LNCAP (cell line): ENCODE results near the gene PTPRK.

Experiments used
- TF ChIP-seq, protein P1 (sequence below): fragments of 450-650 bp; IDR thresholded peaks from 2 replicates; pipeline ENCODE4 v1.5.1; 2017; ENCODE audit warnings: mild to moderate bottlenecking

Gene PTPRK

DNA sequence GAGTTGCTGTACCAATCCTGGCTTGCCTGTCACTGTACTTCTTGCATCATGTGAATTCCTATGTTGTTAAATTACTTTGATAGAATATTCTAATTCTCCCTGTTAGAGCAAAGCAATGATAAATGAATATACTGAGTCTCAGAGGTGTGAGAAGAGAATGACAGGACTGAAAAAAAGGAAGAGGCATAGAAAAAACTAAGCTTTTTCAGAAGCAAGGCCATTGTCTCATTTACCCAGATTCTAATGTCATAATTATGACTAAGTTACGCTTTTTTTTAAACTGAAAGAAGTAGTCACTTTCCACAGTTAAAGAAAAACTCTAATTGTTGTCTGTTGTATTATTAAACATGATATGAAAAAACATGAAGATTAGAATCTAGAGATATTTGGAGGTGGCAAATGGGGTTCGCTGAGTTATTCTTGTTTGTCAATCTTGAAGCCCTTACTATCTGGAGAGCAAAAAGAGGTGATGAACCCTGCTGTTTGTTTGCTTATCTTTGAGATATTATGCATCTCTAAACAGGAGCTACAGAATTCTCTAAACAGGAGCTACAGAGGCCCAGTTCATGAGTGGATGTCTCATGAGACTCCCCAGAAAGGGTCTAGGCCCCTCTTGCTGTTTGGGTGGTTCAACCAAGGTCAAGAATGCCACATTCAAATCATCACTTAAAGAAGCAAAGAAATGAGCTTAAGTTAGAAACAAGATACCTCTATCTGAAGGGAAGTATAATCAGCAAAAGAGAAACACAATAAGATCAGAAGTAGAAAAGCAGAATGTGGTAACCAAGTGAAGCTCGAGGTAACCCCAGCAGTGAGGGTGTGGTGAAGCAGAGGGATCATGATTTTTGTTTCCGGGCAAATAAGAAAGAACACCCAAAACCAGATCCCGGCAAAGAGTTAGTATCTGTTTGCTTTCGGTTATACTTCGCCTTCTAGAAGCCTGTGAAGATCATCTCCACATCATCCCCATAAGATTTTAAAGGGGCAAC is 586.3 kb downstream of the PTPRK start:
- TF ChIP-seq, protein P1, sequence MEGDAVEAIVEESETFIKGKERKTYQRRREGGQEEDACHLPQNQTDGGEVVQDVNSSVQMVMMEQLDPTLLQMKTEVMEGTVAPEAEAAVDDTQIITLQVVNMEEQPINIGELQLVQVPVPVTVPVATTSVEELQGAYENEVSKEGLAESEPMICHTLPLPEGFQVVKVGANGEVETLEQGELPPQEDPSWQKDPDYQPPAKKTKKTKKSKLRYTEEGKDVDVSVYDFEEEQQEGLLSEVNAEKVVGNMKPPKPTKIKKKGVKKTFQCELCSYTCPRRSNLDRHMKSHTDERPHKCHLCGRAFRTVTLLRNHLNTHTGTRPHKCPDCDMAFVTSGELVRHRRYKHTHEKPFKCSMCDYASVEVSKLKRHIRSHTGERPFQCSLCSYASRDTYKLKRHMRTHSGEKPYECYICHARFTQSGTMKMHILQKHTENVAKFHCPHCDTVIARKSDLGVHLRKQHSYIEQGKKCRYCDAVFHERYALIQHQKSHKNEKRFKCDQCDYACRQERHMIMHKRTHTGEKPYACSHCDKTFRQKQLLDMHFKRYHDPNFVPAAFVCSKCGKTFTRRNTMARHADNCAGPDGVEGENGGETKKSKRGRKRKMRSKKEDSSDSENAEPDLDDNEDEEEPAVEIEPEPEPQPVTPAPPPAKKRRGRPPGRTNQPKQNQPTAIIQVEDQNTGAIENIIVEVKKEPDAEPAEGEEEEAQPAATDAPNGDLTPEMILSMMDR, result no peak

DNA sequence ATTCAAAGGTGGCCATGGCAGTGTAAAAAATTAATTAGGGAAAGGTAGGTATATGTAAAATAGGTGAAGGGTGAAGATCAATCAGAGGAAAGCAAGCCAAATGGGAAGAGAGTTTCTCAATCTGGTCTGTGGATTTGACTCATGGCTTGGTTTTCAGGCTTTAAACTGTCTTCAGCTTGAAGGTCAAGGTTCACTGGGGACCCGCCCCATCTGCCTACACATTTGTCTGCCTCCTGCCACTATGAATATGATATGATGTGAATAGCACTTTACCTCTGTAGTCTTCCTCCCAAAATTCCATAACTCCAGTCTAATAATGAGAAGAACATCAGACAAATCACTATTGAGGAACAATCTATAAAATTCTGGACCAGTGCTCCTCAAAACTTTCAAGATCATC is 587.3 kb downstream of the PTPRK start:
- TF ChIP-seq, protein P1, result no peak

DNA sequence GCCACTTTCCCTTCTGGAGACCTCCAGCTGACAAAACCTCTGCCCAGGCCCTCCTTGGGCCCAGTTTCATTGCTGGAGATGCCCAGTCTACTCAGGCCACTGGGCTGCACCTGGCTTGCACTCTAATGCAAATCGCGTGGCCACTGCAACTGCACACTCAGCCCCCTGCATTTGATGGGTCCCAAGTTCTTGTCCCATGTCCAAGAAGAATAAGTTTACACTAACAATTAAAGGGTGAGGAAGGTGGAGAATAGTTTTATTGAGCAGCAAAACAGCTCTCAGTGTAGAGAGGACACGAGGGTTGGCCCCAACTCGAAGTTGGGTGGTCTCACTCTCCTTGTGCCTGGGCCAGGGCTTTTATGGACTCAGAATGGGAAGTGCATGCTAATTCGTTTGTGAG is 587.7 kb downstream of the PTPRK start:
- TF ChIP-seq, protein P1, result no peak

DNA sequence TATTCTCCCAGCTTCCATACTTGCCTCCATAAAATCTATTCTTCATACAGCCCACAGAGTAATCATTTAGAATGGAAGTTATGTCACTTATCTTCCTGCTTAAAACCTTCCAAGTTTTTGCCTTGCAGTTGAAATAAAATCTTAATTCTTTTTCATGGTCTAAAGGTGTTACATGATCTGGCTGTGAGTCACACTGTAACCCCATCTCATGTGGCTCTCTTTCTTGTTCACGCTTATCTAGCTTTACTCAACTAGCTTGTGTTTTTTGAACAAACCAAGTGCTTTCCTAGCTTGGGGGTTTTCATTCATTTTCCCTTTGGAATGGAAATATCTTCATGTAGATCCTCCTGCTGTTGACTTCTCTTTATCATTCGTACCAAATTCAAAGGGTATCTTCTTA is 596.0 kb downstream of the PTPRK start:
- TF ChIP-seq, protein P1, result no peak

DNA sequence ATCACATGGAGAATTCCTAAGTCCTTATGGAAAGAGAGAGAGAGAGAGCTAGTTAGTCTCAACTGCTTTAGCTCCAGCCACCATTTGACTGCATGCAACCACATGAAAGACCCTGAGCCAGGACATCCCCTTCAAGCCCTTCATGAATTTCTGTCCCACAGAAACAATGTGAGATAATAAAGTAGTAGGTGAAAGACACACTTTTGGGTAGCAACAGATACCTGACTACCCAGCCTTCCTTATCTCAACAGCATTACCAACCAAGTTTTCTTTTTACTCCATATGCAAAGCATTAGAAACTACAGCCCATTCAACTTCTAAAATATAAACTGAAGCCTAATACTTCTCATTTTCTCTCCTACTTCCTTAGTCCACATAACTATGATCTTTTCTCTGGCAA is 596.4 kb downstream of the PTPRK start:
- TF ChIP-seq, protein P1, result no peak

DNA sequence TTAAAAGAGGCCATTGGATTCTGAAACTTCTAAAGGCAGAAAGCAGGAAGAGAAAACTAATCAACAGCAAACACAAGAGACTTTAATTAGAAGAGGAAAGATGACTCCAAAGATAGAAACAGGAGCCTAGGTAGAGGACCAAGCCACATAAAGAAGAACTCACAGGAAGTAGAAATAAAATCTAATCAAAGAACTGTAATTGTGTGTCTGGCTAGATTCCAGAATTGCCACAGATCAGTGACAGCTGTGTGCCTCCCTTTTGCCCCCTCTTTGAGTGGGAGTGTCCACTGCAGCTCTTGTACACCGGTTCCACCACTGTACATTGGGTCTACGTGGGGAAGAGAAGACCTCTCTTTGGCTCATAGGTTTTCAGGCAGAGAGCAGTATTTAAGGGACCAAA is 597.3 kb downstream of the PTPRK start:
- TF ChIP-seq, protein P1, result no peak

DNA sequence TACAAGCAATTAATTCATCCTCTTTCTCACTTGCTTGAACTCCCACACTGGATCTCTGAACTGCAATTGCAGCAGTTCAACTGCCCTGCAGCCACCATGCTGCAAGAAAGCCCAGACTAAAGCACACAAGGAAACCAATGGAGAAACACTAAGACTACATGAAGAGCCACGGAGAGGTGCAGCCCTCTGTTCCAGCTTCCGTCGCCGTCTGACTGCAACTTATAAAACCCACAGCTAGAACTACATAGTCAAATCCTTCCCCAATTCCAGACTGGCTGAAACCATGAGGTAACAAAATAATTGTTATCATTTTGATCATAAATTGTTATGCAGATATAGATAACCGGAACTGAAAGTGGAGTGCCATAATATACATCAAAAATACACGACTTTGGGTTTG is 598.4 kb downstream of the PTPRK start:
- TF ChIP-seq, protein P1, result no peak
